HepG2 (cell line): ENCODE results near the gene ARID3C. TPM values are rescaled to one million over a fixed set of nuclear protein-coding genes. Genes with fewer than 3 reads are reported as not detected.

Experiments used
- DMAP1 ChIP-seq: IDR thresholded peaks from 2 replicates; pipeline ENCODE4 v1.6.1; 2016
- EHMT2 ChIP-seq: fragments of 200-600 bp; sonication (generic); IDR thresholded peaks from 2 replicates; pipeline ENCODE4 v1.7.0; 2017; ENCODE audit warnings: antibody characterized with exemption, low read depth, low read length, borderline replicate concordance
- GPN1 ChIP-seq: sonication (generic); formaldehyde crosslinking; IDR thresholded peaks from 2 replicates; pipeline ENCODE4 v1.5.1; 2020; ENCODE audit warnings: missing genetic modification reagents, borderline replicate concordance
- HMG20A ChIP-seq: IDR thresholded peaks from 2 replicates; pipeline ENCODE4 v1.6.1; 2016; ENCODE audit warnings: borderline replicate concordance
- MXD3 ChIP-seq: IDR thresholded peaks from 2 replicates; pipeline ENCODE4 v1.6.1; 2016; ENCODE audit warnings: mild to moderate bottlenecking, missing biosample characterization, missing genetic modification reagents
- PHF8 ChIP-seq: sonication (generic); formaldehyde crosslinking; IDR thresholded peaks from 2 replicates; pipeline ENCODE4 v1.5.0; 2020; ENCODE audit warnings: missing genetic modification reagents
- TAF15 ChIP-seq: fragments of 200-400 bp; formaldehyde crosslinking; IDR thresholded peaks from one replicate; pipeline ENCODE4 v1.6.1; 2018; ENCODE audit warnings: mild to moderate bottlenecking, low read depth, low read length; ENCODE audit not compliant: poor library complexity, severe bottlenecking
- ZNF431 ChIP-seq: sonication (generic); formaldehyde crosslinking; IDR thresholded peaks from 2 replicates; pipeline ENCODE4 v1.9.0; 2022; ENCODE audit warnings: missing genetic modification reagents, low read depth, mild to moderate bottlenecking, borderline replicate concordance
- ZNF670 ChIP-seq: sonication (generic); formaldehyde crosslinking; IDR thresholded peaks from 2 replicates; pipeline ENCODE4 v1.8.0; 2022; ENCODE audit warnings: mild to moderate bottlenecking, missing genetic modification reagents, borderline replicate concordance
- polyA plus RNA-seq, 8 experiments: library from polyadenylated mRNA; depleted of rRNA in 3 of 8; stranded (reverse) in 7 of 8; unstranded in 1 of 8; fragments of >200 nt; fragmentation: Illumina TruSeq in 4 of 8; extraction: Trizol in 4 of 8; gene quantifications; 2 replicates each; pipeline versions ENCODE4 v1.2.1 to v1.2.3, GENCODE V29; 2011 to 2016; ENCODE audit warnings: low read depth in 4 of 8, missing spikeins in 1 of 8, mixed read lengths in 1 of 8; ENCODE audit not compliant: insufficient read depth in 1 of 8
- total RNA-seq, 5 experiments: library from RNA; depleted of rRNA; stranded (reverse); fragments of >200 nt; fragmentation: Illumina TruSeq; extraction: Trizol; gene quantifications; 2 replicates each; pipeline ENCODE4 v1.2.3, GENCODE V29; 2016; ENCODE audit warnings: low read depth in 1 of 5
- TF ChIP-seq, protein P1 (sequence below): sonication (generic); formaldehyde crosslinking; IDR thresholded peaks from 2 replicates; pipeline ENCODE4 v1.4.0; 2020; ENCODE audit warnings: missing genetic modification reagents
- TF ChIP-seq, protein P2 (sequence below), 2 experiments: IDR thresholded peaks; 2 replicates each; pipeline ENCODE4 v1.6.1; 2011 to 2012; ENCODE audit warnings: low read length in 2 of 2, borderline replicate concordance in 1 of 2, low read depth in 1 of 2, mild to moderate bottlenecking in 1 of 2, moderate library complexity in 1 of 2
- TF ChIP-seq, protein P3 (sequence below): fragments of 450-650 bp; IDR thresholded peaks from 2 replicates; pipeline ENCODE4 v1.6.1; 2017; ENCODE audit warnings: mild to moderate bottlenecking
- TF ChIP-seq, protein P4 (sequence below): IDR thresholded peaks from 2 replicates; pipeline ENCODE4 v1.6.1; 2016; ENCODE audit warnings: missing compliant biosample characterization, missing genetic modification reagents, borderline replicate concordance

Gene ARID3C
- total and polyA plus RNA-seq, 2 of the 13 experiments (the other 11 are each of a cell fraction or from before 2014, with no cell fraction given): not detected

DNA sequence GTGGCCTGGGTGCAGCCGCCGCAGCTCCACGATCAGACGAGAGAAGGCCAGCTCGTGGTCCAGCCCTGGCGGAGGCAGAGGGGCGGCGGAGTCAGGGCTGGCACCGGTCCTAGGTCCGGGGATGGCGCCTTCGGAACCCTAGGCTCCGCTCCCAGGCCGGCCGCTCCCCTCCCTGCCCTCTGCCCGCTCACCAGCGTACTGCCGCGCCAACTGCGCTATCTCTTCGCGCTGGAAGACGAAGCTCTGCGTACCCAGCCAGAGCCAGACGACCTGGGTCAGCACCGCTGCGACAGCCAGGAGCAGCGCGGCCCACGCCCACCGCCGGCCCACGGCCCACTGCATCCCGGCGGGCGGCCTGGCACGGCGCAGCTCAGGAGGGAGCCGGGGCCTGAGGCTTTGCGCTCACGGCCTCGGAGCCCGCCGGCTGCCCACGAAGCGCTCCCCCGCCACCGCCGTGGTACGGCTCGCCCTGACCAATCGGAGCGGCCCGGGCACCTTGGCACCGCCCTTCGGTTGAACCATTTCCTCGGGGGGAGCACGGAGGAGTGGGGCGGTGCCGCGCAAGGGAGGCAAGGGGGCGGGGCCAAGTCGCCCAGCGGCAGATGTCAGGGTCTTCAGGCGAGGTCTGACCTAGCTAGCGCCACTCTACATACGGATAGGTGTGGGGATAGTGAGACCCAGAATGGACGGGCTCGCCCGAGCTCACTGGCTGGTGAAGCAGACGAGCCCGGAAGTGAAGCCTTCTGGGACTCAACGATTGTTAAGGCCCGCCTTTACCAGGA lies 8.7 kb upstream of the ARID3C start, which contains the start of gene SIGMAR1 (continued):
- TF ChIP-seq TAF15 (no peak), HMG20A (CRISPR knock-in tag) (no peak), GPN1 (CRISPR knock-in tag) (no peak), DMAP1 (peak; percentile 68), ZNF670 (CRISPR knock-in tag) (peak; percentile 84; the same call in 1 of the 2 replicates), EHMT2 (no peak), PHF8 (CRISPR knock-in tag) (peak; percentile 80), MXD3 (CRISPR knock-in tag) (peak; percentile 94), ZNF431 (no peak; the same call in 1 of the 2 replicates)
- TF ChIP-seq, protein P1, sequence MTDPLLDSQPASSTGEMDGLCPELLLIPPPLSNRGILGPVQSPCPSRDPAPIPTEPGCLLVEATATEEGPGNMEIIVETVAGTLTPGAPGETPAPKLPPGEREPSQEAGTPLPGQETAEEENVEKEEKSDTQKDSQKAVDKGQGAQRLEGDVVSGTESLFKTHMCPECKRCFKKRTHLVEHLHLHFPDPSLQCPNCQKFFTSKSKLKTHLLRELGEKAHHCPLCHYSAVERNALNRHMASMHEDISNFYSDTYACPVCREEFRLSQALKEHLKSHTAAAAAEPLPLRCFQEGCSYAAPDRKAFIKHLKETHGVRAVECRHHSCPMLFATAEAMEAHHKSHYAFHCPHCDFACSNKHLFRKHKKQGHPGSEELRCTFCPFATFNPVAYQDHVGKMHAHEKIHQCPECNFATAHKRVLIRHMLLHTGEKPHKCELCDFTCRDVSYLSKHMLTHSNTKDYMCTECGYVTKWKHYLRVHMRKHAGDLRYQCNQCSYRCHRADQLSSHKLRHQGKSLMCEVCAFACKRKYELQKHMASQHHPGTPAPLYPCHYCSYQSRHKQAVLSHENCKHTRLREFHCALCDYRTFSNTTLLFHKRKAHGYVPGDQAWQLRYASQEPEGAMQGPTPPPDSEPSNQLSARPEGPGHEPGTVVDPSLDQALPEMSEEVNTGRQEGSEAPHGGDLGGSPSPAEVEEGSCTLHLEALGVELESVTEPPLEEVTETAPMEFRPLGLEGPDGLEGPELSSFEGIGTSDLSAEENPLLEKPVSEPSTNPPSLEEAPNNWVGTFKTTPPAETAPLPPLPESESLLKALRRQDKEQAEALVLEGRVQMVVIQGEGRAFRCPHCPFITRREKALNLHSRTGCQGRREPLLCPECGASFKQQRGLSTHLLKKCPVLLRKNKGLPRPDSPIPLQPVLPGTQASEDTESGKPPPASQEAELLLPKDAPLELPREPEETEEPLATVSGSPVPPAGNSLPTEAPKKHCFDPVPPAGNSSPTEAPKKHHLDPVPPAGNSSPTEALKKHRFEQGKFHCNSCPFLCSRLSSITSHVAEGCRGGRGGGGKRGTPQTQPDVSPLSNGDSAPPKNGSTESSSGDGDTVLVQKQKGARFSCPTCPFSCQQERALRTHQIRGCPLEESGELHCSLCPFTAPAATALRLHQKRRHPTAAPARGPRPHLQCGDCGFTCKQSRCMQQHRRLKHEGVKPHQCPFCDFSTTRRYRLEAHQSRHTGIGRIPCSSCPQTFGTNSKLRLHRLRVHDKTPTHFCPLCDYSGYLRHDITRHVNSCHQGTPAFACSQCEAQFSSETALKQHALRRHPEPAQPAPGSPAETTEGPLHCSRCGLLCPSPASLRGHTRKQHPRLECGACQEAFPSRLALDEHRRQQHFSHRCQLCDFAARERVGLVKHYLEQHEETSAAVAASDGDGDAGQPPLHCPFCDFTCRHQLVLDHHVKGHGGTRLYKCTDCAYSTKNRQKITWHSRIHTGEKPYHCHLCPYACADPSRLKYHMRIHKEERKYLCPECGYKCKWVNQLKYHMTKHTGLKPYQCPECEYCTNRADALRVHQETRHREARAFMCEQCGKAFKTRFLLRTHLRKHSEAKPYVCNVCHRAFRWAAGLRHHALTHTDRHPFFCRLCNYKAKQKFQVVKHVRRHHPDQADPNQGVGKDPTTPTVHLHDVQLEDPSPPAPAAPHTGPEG (CRISPR knock-in tag): peak; percentile 85
- TF ChIP-seq, protein P2, sequence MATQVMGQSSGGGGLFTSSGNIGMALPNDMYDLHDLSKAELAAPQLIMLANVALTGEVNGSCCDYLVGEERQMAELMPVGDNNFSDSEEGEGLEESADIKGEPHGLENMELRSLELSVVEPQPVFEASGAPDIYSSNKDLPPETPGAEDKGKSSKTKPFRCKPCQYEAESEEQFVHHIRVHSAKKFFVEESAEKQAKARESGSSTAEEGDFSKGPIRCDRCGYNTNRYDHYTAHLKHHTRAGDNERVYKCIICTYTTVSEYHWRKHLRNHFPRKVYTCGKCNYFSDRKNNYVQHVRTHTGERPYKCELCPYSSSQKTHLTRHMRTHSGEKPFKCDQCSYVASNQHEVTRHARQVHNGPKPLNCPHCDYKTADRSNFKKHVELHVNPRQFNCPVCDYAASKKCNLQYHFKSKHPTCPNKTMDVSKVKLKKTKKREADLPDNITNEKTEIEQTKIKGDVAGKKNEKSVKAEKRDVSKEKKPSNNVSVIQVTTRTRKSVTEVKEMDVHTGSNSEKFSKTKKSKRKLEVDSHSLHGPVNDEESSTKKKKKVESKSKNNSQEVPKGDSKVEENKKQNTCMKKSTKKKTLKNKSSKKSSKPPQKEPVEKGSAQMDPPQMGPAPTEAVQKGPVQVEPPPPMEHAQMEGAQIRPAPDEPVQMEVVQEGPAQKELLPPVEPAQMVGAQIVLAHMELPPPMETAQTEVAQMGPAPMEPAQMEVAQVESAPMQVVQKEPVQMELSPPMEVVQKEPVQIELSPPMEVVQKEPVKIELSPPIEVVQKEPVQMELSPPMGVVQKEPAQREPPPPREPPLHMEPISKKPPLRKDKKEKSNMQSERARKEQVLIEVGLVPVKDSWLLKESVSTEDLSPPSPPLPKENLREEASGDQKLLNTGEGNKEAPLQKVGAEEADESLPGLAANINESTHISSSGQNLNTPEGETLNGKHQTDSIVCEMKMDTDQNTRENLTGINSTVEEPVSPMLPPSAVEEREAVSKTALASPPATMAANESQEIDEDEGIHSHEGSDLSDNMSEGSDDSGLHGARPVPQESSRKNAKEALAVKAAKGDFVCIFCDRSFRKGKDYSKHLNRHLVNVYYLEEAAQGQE (IDR thresholded peaks at IDR 0.05; ENCODE audit: borderline replicate concordance in 1 of 2, low read depth in 1 of 2, low read length in 2 of 2): no peak
- TF ChIP-seq, protein P3, sequence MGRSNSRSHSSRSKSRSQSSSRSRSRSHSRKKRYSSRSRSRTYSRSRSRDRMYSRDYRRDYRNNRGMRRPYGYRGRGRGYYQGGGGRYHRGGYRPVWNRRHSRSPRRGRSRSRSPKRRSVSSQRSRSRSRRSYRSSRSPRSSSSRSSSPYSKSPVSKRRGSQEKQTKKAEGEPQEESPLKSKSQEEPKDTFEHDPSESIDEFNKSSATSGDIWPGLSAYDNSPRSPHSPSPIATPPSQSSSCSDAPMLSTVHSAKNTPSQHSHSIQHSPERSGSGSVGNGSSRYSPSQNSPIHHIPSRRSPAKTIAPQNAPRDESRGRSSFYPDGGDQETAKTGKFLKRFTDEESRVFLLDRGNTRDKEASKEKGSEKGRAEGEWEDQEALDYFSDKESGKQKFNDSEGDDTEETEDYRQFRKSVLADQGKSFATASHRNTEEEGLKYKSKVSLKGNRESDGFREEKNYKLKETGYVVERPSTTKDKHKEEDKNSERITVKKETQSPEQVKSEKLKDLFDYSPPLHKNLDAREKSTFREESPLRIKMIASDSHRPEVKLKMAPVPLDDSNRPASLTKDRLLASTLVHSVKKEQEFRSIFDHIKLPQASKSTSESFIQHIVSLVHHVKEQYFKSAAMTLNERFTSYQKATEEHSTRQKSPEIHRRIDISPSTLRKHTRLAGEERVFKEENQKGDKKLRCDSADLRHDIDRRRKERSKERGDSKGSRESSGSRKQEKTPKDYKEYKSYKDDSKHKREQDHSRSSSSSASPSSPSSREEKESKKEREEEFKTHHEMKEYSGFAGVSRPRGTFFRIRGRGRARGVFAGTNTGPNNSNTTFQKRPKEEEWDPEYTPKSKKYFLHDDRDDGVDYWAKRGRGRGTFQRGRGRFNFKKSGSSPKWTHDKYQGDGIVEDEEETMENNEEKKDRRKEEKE: no peak
- TF ChIP-seq, protein P4, sequence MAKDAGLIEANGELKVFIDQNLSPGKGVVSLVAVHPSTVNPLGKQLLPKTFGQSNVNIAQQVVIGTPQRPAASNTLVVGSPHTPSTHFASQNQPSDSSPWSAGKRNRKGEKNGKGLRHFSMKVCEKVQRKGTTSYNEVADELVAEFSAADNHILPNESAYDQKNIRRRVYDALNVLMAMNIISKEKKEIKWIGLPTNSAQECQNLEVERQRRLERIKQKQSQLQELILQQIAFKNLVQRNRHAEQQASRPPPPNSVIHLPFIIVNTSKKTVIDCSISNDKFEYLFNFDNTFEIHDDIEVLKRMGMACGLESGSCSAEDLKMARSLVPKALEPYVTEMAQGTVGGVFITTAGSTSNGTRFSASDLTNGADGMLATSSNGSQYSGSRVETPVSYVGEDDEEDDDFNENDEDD: peak; percentile 79
